Motor neuron (in vitro differentiated cells): ENCODE results near the gene TPRN. TPM values are rescaled to one million over a fixed set of nuclear protein-coding genes. Genes with fewer than 3 reads are reported as not detected.

Experiments used
- ATAC-seq, 8 experiments: fragments of 200-7000 bp; cut with Tn5 transposase; replicated peaks in 6 of 8; 2 replicates each; pipeline ENCODE4 v1.8.0; 2021; ENCODE audit warnings: mild to moderate bottlenecking in 8 of 8, moderate library complexity in 8 of 8
- H3K27ac ChIP-seq, 2 donors: fragments of 250-450 bp; sonication (Bioruptor Pico); 2 replicates each; pipeline ENCODE4 v1.9.0; 2021; ENCODE audit warnings: antibody characterized with exemption in 2 of 2, mild to moderate bottlenecking in 2 of 2, moderate library complexity in 1 of 2
- H3K4me1 ChIP-seq, 2 donors: fragments of 250-450 bp; sonication (Bioruptor Pico); replicated peaks in 1 of 2; 2 replicates each; pipeline ENCODE4 v1.6.1; 2021; ENCODE audit warnings: antibody characterized with exemption in 2 of 2, mild to moderate bottlenecking in 2 of 2, moderate library complexity in 1 of 2
- H3K4me3 ChIP-seq, 5 donors: fragments of 250-450 bp; sonication (Bioruptor Pico); 2 replicates each; pipeline ENCODE4 v1.9.0; 2021; ENCODE audit warnings: antibody characterized with exemption in 5 of 5, mild to moderate bottlenecking in 5 of 5, moderate library complexity in 4 of 5
- WGBS, 10 experiments: fragments of 450-650 bp; shearing (Covaris generic); methylation state at CpG; one replicate each; pipeline ENCODE4 v1.0.0; 2022; 5-methylcytosine and 5-hydroxymethylcytosine counted together
- in situ Hi-C, 9 experiments: fragments of 400-800 bp; cut with MboI; loops; one replicate each; pipeline ENCODE4 v1.15.0; 2021; ENCODE audit warnings: low sequenced_read_pairs in 9 of 9, low pct_unique_long_range_greater_than_20kb in 2 of 9; ENCODE audit not compliant: unreplicated experiment in 9 of 9
- total RNA-seq, 8 experiments: library from RNA; unstranded; fragments of 300-600 nt; gene quantifications; 2 replicates each; pipeline versions ENCODE4 v1.2.3 to v1.2.4, GENCODE V29; 2022

TPRN gene
- total RNA-seq, 8 experiments from 2014 or later: 5.9 to 79.6 (median 10.6) TPM

DNA sequence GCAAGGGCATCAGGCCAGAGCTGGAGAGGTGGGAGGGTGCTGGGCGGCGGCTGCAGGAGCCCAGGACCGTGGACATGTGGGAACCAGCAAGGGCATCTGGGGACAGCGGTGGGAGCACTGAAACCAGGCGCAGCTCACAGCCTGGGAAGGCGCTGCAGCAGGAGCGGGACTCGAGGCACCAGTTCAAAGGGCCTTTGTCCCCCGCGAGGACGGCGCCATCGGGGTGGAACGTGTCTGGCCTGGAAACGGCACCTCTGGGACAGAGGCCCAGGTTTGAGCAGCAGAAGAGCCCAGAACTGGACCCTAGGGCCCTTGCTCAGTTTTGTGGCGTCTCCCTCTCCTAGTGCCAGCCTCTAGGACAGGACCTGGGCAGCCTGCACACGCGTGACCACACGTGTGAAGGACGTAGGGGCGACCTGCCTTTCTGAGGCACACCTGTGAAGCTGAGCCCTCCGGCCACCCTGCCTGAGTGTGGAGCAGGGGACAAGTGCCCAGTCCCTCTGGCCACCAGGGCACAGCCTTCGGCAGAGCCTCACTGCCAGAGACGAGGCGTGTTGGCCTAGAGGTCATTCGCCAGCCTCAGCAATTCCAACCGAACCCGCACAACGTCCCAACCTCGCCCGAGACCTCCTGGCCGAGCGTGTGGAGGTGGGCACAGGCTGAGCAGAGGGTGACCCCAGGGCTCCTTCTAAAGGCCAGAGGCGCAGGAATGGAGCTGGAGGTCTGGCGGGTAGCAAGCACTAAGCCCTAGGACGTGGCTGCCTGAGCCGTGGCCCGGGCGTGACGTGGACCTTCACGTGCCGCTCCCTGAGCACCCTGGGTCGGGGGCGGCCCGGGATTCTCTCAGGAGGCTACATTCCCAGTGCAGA is 26.5 kb downstream of the TPRN start:
- ATAC-seq: peak in 3 of 8 experiments; percentile 4 to 24 (median 23)
- 50 to 85% (median 52%) methylated on average over 6 to 18 of the region's 45 CpGs; no CpG with 5 or more reads in 7 of the 10 experiments for WGBS, 10 experiments
- H3K4me3 ChIP-seq: no peak overlapping the region
- no peak overlapping the region for H3K27ac ChIP-seq
- H3K4me1 ChIP-seq: peaks cover 5 to 8% of the 10 kb centered on the region in 2 donors
- in situ Hi-C loops: no loop called here

DNA sequence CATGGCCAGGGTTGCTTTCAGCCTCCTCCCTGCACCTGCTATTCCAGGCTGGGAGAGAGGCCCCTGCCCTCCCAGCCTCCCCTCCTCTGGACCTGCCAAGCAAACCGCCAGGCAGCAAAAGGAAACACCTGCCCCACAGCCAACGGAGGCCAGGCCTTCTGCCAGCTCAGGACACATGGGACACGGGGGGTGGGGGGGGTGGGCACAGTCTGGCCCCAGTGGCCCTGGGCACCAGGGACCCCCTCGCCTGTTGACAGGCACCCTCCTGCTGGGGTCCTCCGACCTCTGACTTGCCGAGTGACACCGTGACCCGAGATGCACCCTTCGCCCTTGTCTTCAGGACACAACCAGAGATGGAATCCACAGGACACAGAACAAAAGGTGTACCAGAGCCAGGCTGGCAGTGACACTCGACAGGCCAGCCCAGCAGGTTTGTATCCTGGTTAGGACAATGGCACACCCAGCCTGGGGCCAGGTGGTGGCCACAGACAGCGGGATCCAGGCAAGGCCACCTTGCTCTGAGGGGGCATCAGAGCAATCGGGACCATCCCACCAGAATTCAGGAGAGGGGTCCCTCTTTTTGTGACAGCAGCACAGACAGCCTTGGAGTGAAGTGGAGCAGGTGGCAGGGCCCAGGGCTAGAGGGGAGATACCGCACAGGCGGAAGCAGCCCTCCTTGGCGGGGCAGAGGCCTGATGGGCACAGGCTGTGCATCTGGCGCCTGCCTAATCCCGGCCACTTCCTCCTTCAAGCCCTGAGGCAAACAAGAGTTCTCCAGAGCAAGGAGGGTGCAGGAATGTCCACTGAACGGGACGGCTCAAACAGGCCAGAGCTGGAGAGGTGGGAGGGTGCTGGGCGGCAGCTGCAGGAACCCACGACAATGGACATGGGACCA is 27.4 kb downstream of the TPRN start:
- 0 to 100% (median 65%) methylated on average over 1 to 8 of the region's 21 CpGs; no CpG with 5 or more reads in 4 of the 10 experiments for WGBS, 10 experiments
- peak in 1 of 8 experiments; percentile 31 for ATAC-seq
- in situ Hi-C loops: no loop called here
- no peak overlapping the region for H3K27ac ChIP-seq
- no peak overlapping the region for H3K4me3 ChIP-seq
- peaks cover 5 to 8% of the 10 kb centered on the region in 2 donors for H3K4me1 ChIP-seq

DNA sequence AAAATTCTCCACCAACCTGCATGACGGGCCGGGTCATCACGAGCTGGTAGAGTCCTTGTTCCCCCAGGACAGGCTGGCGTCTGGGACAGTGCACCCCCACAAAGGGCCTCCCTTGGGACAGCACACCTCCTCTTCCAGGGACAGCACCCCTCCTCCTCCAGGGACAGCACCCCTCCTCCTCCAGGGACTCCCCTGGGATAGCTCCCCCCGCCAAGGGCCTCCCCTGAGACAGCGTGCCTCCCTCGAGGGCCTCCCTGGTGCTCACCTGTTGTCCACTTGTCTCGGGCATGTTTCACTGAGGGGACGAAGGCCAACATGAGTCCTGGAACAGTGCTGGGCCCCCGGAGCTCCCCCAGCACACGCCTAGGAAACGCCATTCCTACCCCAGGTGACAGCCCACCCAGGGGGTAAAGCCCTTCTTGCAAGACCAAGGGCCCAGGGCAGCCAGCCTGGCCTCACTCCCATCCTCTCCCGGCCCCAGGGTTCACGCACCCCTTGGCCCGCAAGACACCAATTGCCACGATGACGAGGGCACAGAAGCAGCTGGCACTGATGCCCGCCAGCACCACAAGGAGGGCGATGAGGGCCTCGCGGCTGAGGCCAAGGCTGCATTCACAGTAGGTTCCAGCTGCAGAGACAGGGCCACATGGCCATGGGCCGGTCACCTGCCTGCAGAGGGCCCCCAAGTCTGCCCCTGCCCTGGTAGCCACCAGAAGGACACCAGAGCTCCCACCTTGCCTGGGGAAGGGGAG is 29.2 kb downstream of the TPRN start:
- no peak overlapping the region for H3K27ac ChIP-seq
- ATAC-seq: no peak
- H3K4me1 ChIP-seq: peaks cover 18 to 19% of the 10 kb centered on the region in 2 donors
- in situ Hi-C loops: no loop called here
- WGBS, 10 experiments: 20 to 80% (median 80%) methylated on average over 1 to 5 of the region's 22 CpGs; no CpG with 5 or more reads in 5 of the 10 experiments
- no peak overlapping the region for H3K4me3 ChIP-seq

DNA sequence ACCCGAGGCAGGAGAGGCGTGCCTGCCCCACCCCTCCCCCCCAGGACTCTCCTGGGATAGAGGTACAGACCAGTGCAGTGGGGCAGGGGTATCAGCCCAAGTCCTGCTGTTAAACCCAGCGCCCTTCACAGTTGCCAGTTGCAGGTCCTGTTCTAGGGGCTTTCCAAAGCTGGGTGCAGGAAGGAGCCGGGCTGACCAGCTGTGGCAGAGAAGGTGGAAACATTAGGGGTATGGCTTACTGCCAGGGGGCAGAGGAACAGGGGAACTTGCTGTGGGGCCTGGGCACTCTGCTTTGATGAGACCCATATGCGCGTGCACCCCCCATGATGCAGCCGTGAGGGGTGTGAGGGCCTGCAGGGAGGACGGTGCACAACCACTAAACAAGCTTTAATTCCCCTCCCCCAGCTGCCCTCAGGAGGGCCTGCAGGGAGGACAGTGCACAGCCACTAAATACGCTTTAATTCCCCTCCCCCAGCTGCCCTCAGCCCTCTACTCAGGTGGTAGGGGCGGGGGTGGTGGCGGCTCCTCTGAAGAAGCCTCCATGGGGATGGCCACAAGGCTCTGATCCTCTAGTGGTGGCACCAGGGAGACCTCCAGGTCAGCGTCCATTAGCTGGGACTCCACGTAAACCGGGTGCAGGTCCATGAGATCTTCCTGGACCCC is 29.9 kb downstream of the TPRN start:
- Histone ChIP-seq H3K27ac (no peak overlapping the region), H3K4me3 (no peak overlapping the region), H3K4me1 (peaks cover 18 to 19% of the 10 kb centered on the region in 2 donors)
- ATAC-seq: no peak
- WGBS, 10 experiments: 0 to 70% (median 26%) methylated on average over 1 to 3 of the region's 14 CpGs; no CpG with 5 or more reads in 6 of the 10 experiments
- in situ Hi-C loops: no loop called here

DNA sequence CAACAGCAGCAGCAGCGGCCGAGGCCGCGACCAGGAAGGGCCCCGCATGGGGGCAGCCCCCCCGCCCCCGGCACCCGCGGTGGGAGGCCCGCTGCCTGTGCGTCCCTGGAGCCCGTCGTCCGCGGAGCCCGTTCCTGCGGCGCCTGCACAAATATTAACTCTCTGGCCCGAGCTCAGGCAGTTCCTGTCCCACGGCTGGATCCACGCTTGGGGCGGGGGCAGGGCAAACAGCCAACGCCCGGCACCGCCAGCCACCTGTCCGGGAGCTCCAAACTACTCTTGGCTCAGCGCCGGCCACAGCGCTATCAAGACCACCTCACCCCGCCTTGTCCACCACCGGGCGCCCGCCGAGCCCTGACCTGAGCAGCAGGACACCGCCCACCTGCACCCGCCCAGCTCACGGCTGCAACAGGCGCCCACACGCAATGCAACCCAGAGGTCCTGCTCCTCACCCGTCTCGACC is 30.6 kb downstream of the TPRN start, which contains the start of gene LRRC26:
TSS of gene LRRC26 (minus strand) at position 156 of the 463 bp plus-strand sequence. CDS start at position 48, 108 bp downstream.
- Histone ChIP-seq H3K4me3 (peak within 1 kb of the TSS; percentile 39 to 50 (median 44)), H3K27ac (peak within 1 kb of the TSS; percentile 54 to 55), H3K4me1 (peaks cover 13 to 16% of the 10 kb centered on the region in 2 donors)
- in situ Hi-C loops: no loop called here
- no peak for ATAC-seq
- WGBS, 10 experiments: 3 to 12% (median 7%) methylated on average over 3 to 14 of the region's 41 CpGs; no CpG with 5 or more reads in 7 of the 10 experiments

DNA sequence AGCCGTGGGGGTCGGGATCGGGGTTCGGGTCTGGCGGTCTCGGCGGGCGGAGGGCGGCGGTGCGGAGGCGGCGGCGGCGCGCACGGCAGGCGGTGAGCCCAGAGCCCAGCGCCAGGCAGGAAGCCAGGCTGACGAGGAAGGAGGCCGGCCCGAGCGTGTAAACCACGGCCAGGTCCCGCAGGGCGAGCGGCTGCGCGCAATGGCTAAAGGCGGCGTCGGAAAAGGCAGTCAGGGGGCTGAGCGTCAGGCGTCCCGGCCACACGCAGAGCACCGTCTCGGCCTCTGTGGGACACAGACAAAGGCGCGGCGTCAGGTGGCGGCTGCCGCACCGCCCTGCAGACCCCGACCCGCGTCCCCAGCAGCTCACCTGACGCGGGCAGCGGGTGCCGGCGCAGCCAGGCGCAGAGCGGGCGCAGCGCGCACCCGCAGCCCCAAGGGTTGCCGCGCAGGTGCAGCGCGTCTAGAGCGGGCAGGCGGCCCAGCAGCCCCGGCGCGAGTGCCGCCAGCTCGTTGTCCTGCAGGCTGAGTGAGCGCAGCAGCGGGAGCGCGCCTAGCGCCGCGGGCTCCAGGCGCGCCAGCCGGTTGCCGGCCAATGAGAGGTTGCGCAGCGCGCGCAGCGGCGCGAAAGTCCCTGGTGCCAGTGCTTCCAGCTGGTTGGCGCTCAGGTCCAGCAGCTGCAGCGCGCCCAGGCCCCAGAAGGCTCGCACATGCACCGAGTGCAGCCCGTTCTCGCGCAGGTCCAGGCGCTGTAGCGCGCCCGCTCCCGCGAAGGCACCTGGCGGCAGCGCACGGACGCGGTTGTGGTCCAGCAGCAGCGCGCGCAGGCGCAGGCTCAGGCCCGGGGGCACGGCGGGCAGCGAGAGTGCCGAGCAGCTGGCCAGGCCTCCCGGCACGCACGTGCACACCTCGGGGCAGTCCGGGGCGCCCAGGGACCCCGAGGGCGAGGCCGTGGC is 31.4 kb downstream of the TPRN start:
- WGBS, 10 experiments: 0 to 2% (median 0%) methylated on average over 2 to 9 of the region's 124 CpGs; no CpG with 5 or more reads in 7 of the 10 experiments
- H3K4me3 ChIP-seq: peak overlapping the region; percentile 39 to 50 (median 44)
- peak; percentile 10 to 67 (median 56) for ATAC-seq
- H3K4me1 ChIP-seq: peaks cover 11 to 13% of the 10 kb centered on the region in 2 donors
- in situ Hi-C loops: no loop called here
- H3K27ac ChIP-seq: peak overlapping the region; percentile 54 to 55

DNA sequence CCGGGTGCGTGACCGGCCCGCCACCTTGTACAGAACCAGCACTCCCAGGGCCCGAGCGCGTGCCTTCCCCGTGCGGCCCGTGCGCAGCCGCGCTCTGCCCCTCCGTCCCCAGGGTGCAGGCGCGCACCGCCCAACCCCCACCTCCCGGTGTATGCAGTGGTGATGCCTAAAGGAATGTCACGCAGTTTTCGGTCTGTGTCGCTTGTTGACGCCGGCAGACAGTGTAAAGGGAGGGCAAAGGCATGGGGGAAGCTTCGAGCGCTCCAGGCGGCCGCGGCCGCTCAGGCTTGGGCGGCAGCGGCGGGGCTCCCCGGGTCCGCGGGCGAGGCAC is 32.0 kb downstream of the TPRN start:
- WGBS, 10 experiments: 0% methylated on average over 2 of the region's 36 CpGs; no CpG with 5 or more reads in 9 of the 10 experiments
- in situ Hi-C loops: no loop called here
- H3K27ac ChIP-seq: peak overlapping the region; percentile 54 to 55
- peak overlapping the region; percentile 39 to 50 (median 44) for H3K4me3 ChIP-seq
- ATAC-seq: peak; percentile 4 to 63 (median 52)
- peaks cover 13 to 17% of the 10 kb centered on the region in 2 donors for H3K4me1 ChIP-seq

DNA sequence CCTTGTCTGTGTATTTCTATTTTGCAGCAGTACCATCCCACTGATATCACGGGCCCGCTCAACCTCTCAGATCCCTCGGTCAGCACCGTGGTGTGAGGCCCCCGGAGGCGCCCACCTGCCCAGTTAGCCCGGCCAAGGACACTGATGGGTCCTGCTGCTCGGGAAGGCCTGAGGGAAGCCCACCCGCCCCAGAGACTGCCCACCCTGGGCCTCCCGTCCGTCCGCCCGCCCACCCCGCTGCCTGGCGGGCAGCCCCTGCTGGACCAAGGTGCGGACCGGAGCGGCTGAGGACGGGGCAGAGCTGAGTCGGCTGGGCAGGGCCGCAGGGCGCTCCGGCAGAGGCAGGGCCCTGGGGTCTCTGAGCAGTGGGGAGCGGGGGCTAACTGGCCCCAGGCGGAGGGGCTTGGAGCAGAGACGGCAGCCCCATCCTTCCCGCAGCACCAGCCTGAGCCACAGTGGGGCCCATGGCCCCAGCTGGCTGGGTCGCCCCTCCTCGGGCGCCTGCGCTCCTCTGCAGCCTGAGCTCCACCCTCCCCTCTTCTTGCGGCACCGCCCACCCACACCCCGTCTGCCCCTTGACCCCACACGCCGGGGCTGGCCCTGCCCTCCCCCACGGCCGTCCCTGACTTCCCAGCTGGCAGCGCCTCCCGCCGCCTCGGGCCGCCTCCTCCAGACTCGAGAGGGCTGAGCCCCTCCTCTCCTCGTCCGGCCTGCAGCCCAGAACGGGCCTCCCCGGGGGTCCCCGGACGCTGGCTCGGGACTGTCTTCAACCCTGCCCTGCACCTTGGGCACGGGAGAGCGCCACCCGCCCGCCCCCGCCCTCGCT is 32.6 kb downstream of the TPRN start:
- Histone ChIP-seq H3K27ac (peak overlapping the region; percentile 55 to 74), H3K4me1 (peaks cover 17 to 22% of the 10 kb centered on the region in 2 donors), H3K4me3 (peak overlapping the region; percentile 39 to 50 (median 44))
- WGBS, 10 experiments: no CpG with 5 or more reads among the region's 57 CpGs
- peak; percentile 26 to 79 (median 66) for ATAC-seq
- in situ Hi-C loops: no loop called here

DNA sequence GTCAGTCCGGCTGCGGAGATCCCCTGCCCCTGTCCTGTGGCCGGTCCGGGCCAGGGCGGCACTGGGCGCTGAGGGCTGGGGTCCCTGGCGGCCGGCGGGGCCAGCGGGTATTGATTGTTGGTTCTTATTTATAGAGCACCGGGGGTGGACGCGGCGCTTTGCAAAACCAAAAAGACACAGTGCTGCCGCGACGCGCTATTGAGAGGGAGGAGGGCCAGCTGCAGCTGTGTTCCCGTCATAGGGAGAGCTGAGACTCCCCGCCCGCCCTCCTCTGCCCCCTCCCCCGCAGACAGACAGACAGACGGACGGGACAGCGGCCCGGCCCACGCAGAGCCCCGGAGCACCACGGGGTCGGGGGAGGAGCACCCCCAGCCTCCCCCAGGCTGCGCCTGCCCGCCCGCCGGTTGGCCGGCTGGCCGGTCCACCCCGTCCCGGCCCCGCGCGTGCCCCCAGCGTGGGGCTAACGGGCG is 33.2 kb downstream of the TPRN start:
- in situ Hi-C loops: no loop called here
- ATAC-seq: peak in 1 of 8 experiments; percentile 5
- peaks cover 19 to 29% of the 10 kb centered on the region in 2 donors for H3K4me1 ChIP-seq
- peak overlapping the region in 1 of 2 donors; percentile 74 for H3K27ac ChIP-seq
- peak overlapping the region; percentile 39 to 50 (median 44) for H3K4me3 ChIP-seq
- no CpG with 5 or more reads among the region's 44 CpGs for WGBS, 10 experiments

DNA sequence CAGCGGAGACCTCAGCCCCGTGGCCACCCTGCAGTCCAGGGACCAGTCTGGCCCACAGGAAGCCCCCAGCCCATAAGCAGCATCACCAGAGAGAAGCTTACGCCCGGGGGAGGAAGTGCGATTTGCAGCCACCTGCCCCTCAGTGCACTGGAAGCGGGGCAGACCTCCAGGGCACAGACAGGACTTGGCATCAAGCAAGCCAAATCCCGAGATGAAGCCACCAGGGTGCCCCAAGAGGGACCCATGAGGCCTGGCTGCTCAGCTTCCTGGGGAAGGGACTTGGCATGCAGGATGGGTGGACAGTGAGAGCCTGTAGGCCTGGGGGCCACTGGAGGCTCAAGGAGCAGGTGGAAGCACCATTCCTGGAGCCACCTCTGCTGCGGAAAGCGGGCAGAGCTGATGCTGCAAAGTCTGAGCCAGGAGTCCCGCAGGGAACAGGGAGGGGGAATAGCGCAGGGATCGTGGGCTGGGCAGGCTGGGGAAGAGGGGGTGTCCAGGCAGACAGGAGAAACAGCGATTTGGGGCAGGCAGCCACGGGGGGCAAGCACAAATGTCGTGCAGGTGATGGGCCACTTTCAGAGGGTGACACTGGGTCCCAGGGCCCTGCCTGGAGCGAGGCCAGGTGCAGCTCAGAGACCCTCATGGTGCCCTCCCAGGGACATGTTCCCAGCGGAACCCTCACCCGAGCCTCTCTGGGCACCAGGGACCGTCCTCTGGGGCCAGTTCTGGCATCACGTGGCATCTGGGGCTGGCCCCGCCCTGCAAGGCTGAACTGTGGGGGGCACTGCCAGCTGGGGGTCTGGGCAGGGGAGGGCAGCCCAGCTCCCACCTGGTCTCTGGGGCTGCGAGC is 33.9 kb downstream of the TPRN start:
- H3K27ac ChIP-seq: no peak overlapping the region
- in situ Hi-C loops: no loop called here

More for the DNA sequence above, 33.9 kb downstream of the TPRN start:
- 40% methylated on average over 1 of the region's 22 CpGs; no CpG with 5 or more reads in 9 of the 10 experiments for WGBS, 10 experiments
- H3K4me1 ChIP-seq: peaks cover 19 to 36% of the 10 kb centered on the region in 2 donors
- H3K4me3 ChIP-seq: peak overlapping the region in 1 of 5 donors; percentile 50
- ATAC-seq: no peak
